RWPE2 (cell line): ENCODE measurements around the gene NEXN.
A peak's percentile ranks its signal among the peaks of the same experiment; 100 is the strongest.

Source experiments
- ATAC-seq: fragments of 200-7000 bp; cut with Tn5 transposase; 3 replicates; pipeline ENCODE4 v1.9.1; 2021; ENCODE audit warnings: low read depth
- DNase-seq: peaks from one replicate; pipeline ENCODE4 v3.0.0-alpha.2; 2020; ENCODE audit warnings: low spot score
- H3K27ac ChIP-seq: fragments of 450-650 bp; 2 replicates; pipeline ENCODE4 v1.5.1; 2017; ENCODE audit warnings: mild to moderate bottlenecking; ENCODE audit not compliant: poor library complexity, severe bottlenecking
- H3K27me3 ChIP-seq: fragments of 250-450 bp; sonication (Bioruptor Pico); 2 replicates; pipeline ENCODE4 v1.5.1; 2021; ENCODE audit warnings: mild to moderate bottlenecking, moderate library complexity; ENCODE audit not compliant: insufficient read depth, poor library complexity, severe bottlenecking
- H3K36me3 ChIP-seq: fragments of 250-450 bp; sonication (Bioruptor Pico); 2 replicates; pipeline ENCODE4 v1.5.1; 2020; ENCODE audit warnings: low read depth, mild to moderate bottlenecking, moderate library complexity
- H3K4me1 ChIP-seq: fragments of 250-450 bp; sonication (Bioruptor Pico); 2 replicates; pipeline ENCODE4 v1.5.1; 2021; ENCODE audit warnings: mild to moderate bottlenecking, moderate library complexity; ENCODE audit not compliant: insufficient read depth, poor library complexity, severe bottlenecking
- H3K4me3 ChIP-seq: fragments of 250-450 bp; sonication (Bioruptor Pico); 2 replicates; pipeline ENCODE4 v1.5.1; 2021; ENCODE audit warnings: mild to moderate bottlenecking, moderate library complexity; ENCODE audit not compliant: severe bottlenecking
- H3K9me3 ChIP-seq: fragments of 250-450 bp; sonication (Bioruptor Pico); 2 replicates; pipeline ENCODE4 v1.5.1; 2021; ENCODE audit warnings: mild to moderate bottlenecking, moderate library complexity; ENCODE audit not compliant: severe bottlenecking
- CTCF ChIP-seq: fragments of 450-650 bp; IDR thresholded peaks from one replicate; pipeline ENCODE4 v1.5.1; 2017; ENCODE audit warnings: mild to moderate bottlenecking, moderate library complexity; ENCODE audit not compliant: poor library complexity, severe bottlenecking

Gene NEXN

GRCh38 chr1:77975907-77976306 is 87.5 kb downstream of the NEXN start:
- H3K27me3 ChIP-seq: no peaks in the 10 kb centered on the region
- TF ChIP-seq CTCF: no peak
- H3K9me3 ChIP-seq: no peaks in the 10 kb centered on the region
- peak overlapping the region; percentile 68 for H3K4me3 ChIP-seq
- ATAC-seq (no peak), DNase-seq (no peak)
- peaks cover 72% of the 10 kb centered on the region for H3K36me3 ChIP-seq
- H3K4me1 ChIP-seq: peaks cover 25% of the 10 kb centered on the region
- H3K27ac ChIP-seq: peak overlapping the region; percentile 95

- H3K4me3 ChIP-seq: peak overlapping the region; percentile 68
- no peak for TF ChIP-seq CTCF
- peaks cover 26% of the 10 kb centered on the region for H3K4me1 ChIP-seq
- DNase-seq (no peak), ATAC-seq (no peak)
- peaks cover 68% of the 10 kb centered on the region for H3K36me3 ChIP-seq
- no peaks in the 10 kb centered on the region for H3K9me3 ChIP-seq
- H3K27me3 ChIP-seq: no peaks in the 10 kb centered on the region
- H3K27ac ChIP-seq: peak overlapping the region; percentile 95
Measured at GRCh38 chr1:77976433-77977076, 88.1 kb downstream of the NEXN start.

GRCh38 chr1:77977989-77978292 is 89.5 kb downstream of the NEXN start:
- H3K27me3 ChIP-seq: no peaks in the 10 kb centered on the region
- DNase-seq (no peak), ATAC-seq (no peak)
- no peak for TF ChIP-seq CTCF
- no peaks in the 10 kb centered on the region for H3K9me3 ChIP-seq
- H3K4me1 ChIP-seq: peaks cover 26% of the 10 kb centered on the region
- peak overlapping the region; percentile 68 for H3K4me3 ChIP-seq
- H3K27ac ChIP-seq: peak overlapping the region; percentile 95
- H3K36me3 ChIP-seq: peaks cover 61% of the 10 kb centered on the region

- Histone ChIP-seq H3K27me3 (no peaks in the 10 kb centered on the region), H3K4me3 (peak overlapping the region; percentile 68), H3K36me3 (peaks cover 56% of the 10 kb centered on the region), H3K4me1 (peaks cover 26% of the 10 kb centered on the region), H3K27ac (peak overlapping the region; percentile 95), H3K9me3 (no peaks in the 10 kb centered on the region)
- ATAC-seq: peak; percentile 57
- DNase-seq: peak; percentile 85
- TF ChIP-seq CTCF: no peak
Measured at GRCh38 chr1:77978293-77978968, 90.0 kb downstream of the NEXN start.
